ENCODE data around the gene POR. TPM values are rescaled to one million over a fixed set of nuclear protein-coding genes. Genes with fewer than 3 reads are reported as not detected.

The POR gene
- total RNA-seq, 1 experiment from 2014 or later = 205 TPM

GRCh38 chr7:75866489-75867389, 48.2 kb upstream of the POR start:
- CTCF ChIA-PET = interaction anchor here (0.6 to 2.4 kb wide), 6 partner anchors 13 to 426 kb away, joined by 3 to 17 read pairs (median 4); no protein-coding TSS in a partner anchor
- no TSS peak for BruUV-seq (replicated peaks)

GRCh38 chr7:75867390-75867717, 47.6 kb upstream of the POR start:
- peaks cover 4% of the 10 kb centered on the region; the same call in 1 of the 2 replicates for H3F3A ChIP-seq (ENCODE audit: insufficient read depth, low read depth)
- H3K9me3 ChIP-seq (ENCODE audit: insufficient read depth, low read depth) = no peaks in the 10 kb centered on the region
- H4K20me1 ChIP-seq (ENCODE audit: insufficient read depth) = no peaks in the 10 kb centered on the region
- H2AFZ ChIP-seq = no peak overlapping the region
- H3K4me3 ChIP-seq = no peak overlapping the region
- H3K36me3 ChIP-seq (ENCODE audit: low read depth) = no peaks in the 10 kb centered on the region
- TF ChIP-seq EZH2 (IDR thresholded peaks at IDR 0.05; ENCODE audit: low read depth) (no peak), CTCF (conservative IDR thresholded peaks at IDR 0.05) (no peak)
- no peaks in the 10 kb centered on the region for H3K9me2 ChIP-seq (ENCODE audit: insufficient read depth)
- no TSS peak for BruUV-seq (replicated peaks)
- DNase-seq = no peak
- ChIA-PET POLR2A (ENCODE audit: unreplicated experiment) (no interaction called here), CTCF (interaction anchor here (0.6 to 2.4 kb wide), 2 partner anchors 153 to 270 kb away, joined by 7 to 17 read pairs; no protein-coding TSS in a partner anchor)
- H3K79me2 ChIP-seq (ENCODE audit: low read depth) = no peaks in the 10 kb centered on the region
- H3K4me2 ChIP-seq = no peak overlapping the region
- H3K27ac ChIP-seq = no peak overlapping the region
- H3K4me1 ChIP-seq (replicated peaks; ENCODE audit: insufficient read depth) = peaks cover 13% of the 10 kb centered on the region
- H3K27me3 ChIP-seq (ENCODE audit: insufficient read depth, low read depth) = no peaks in the 10 kb centered on the region
- intact Hi-C loops (cut with micrococcal nuclease; ENCODE audit: unreplicated experiment) = loop anchor here (5.0 kb wide), 1 partner anchor 125 kb away; the partner anchor contains the start of gene TMEM120A

More at GRCh38 chr7:75866489-75867389, 48.2 kb upstream of the POR start:
- Histone ChIP-seq H3K27me3 (ENCODE audit: insufficient read depth, low read depth) (no peaks in the 10 kb centered on the region), H3K27ac (no peak overlapping the region), H3K36me3 (ENCODE audit: low read depth) (no peaks in the 10 kb centered on the region), H3K4me1 (replicated peaks; ENCODE audit: insufficient read depth) (peaks cover 13% of the 10 kb centered on the region), H3K79me2 (ENCODE audit: low read depth) (no peaks in the 10 kb centered on the region), H2AFZ (no peak overlapping the region), H4K20me1 (ENCODE audit: insufficient read depth) (no peaks in the 10 kb centered on the region), H3K4me2 (peak overlapping the region; percentile 49), H3K4me3 (no peak overlapping the region), H3F3A (ENCODE audit: insufficient read depth, low read depth) (peaks cover 2% of the 10 kb centered on the region; the same call in 1 of the 2 replicates), H3K9me2 (ENCODE audit: insufficient read depth) (no peaks in the 10 kb centered on the region), H3K9me3 (ENCODE audit: insufficient read depth, low read depth) (no peaks in the 10 kb centered on the region)
- TF ChIP-seq EZH2 (IDR thresholded peaks at IDR 0.05; ENCODE audit: low read depth) (no peak), CTCF (conservative IDR thresholded peaks at IDR 0.05) (peak; percentile 90)
- POLR2A ChIA-PET (ENCODE audit: unreplicated experiment) = no interaction called here
- DNase-seq = peak; percentile 45 to 63
- intact Hi-C loops (cut with micrococcal nuclease; ENCODE audit: unreplicated experiment) = loop anchor here (1.0 to 5.0 kb wide), 3 partner anchors 49 to 154 kb away; partner anchors contain the start of genes POR and TMEM120A

GRCh38 chr7:75868153-75868552, 46.8 kb upstream of the POR start:
- H3F3A ChIP-seq (ENCODE audit: insufficient read depth, low read depth) = peaks cover 4% of the 10 kb centered on the region; the same call in 1 of the 2 replicates
- POLR2A ChIA-PET (ENCODE audit: unreplicated experiment) = no interaction called here
- no peaks in the 10 kb centered on the region for H3K27me3 ChIP-seq (ENCODE audit: insufficient read depth, low read depth)
- H4K20me1 ChIP-seq (ENCODE audit: insufficient read depth) = no peaks in the 10 kb centered on the region
- CTCF ChIA-PET = interaction anchor here (1.1 kb wide), 1 partner anchor 152 kb away, joined by 3 read pairs; no protein-coding TSS in a partner anchor
- no peak for DNase-seq
- TF ChIP-seq EZH2 (IDR thresholded peaks at IDR 0.05; ENCODE audit: low read depth) (no peak), CTCF (conservative IDR thresholded peaks at IDR 0.05) (no peak)
- no peak overlapping the region for H3K4me3 ChIP-seq
- H2AFZ ChIP-seq = no peak overlapping the region
- intact Hi-C loops (cut with micrococcal nuclease; ENCODE audit: unreplicated experiment) = loop anchor here (5.0 kb wide), 1 partner anchor 124 kb away; the partner anchor contains the start of gene TMEM120A
- H3K9me2 ChIP-seq (ENCODE audit: insufficient read depth) = no peaks in the 10 kb centered on the region
- peaks cover 13% of the 10 kb centered on the region for H3K4me1 ChIP-seq (replicated peaks; ENCODE audit: insufficient read depth)
- H3K4me2 ChIP-seq = no peak overlapping the region
- H3K79me2 ChIP-seq (ENCODE audit: low read depth) = no peaks in the 10 kb centered on the region
- no peaks in the 10 kb centered on the region for H3K9me3 ChIP-seq (ENCODE audit: insufficient read depth, low read depth)
- H3K36me3 ChIP-seq (ENCODE audit: low read depth) = no peaks in the 10 kb centered on the region
- BruUV-seq (replicated peaks) = no TSS peak
- H3K27ac ChIP-seq = no peak overlapping the region

Measured in PC-9 (cell line).